Measurements from ENCODE around the gene IL2RA.

Gene IL2RA

GRCh38 chr10:6014241-6014761, 47.9 kb downstream of the IL2RA start:
- peak; percentile 6 for DNase-seq
- H3K27me3 ChIP-seq (ENCODE audit: insufficient read depth, low read depth, severe bottlenecking), result peaks cover 25% of the 10 kb centered on the region
- H3K27ac ChIP-seq, result no peak overlapping the region
- peak; percentile 41 for TF ChIP-seq CTCF (IDR thresholded peaks at IDR 0.05; ENCODE audit: low read depth, low read length)
- H3K36me3 ChIP-seq, result no peaks in the 10 kb centered on the region
- H3K4me3 ChIP-seq (ENCODE audit: low read depth, low read length), result no peak overlapping the region
- no peaks in the 10 kb centered on the region for H3K9me3 ChIP-seq (ENCODE audit: severe bottlenecking)

- H3K27ac ChIP-seq, result no peak overlapping the region
- no peaks in the 10 kb centered on the region for H3K9me3 ChIP-seq (ENCODE audit: severe bottlenecking)
- peaks cover 25% of the 10 kb centered on the region for H3K27me3 ChIP-seq (ENCODE audit: insufficient read depth, low read depth, severe bottlenecking)
- no peak overlapping the region for H3K4me3 ChIP-seq (ENCODE audit: low read depth, low read length)
- H3K36me3 ChIP-seq, result no peaks in the 10 kb centered on the region
- no peak for DNase-seq
- no peak for TF ChIP-seq CTCF (IDR thresholded peaks at IDR 0.05; ENCODE audit: low read depth, low read length)
Observed at GRCh38 chr10:6013413-6014192, 48.6 kb downstream of the IL2RA start.

- DNase-seq, result no peak
- Histone ChIP-seq H3K36me3 (no peaks in the 10 kb centered on the region), H3K27ac (no peak overlapping the region), H3K27me3 (ENCODE audit: insufficient read depth, low read depth, severe bottlenecking) (peaks cover 20% of the 10 kb centered on the region), H3K9me3 (ENCODE audit: severe bottlenecking) (no peaks in the 10 kb centered on the region), H3K4me3 (ENCODE audit: low read depth, low read length) (no peak overlapping the region)
- no peak for TF ChIP-seq CTCF (IDR thresholded peaks at IDR 0.05; ENCODE audit: low read depth, low read length)
Observed at GRCh38 chr10:6012121-6012905, 49.9 kb downstream of the IL2RA start.

- Histone ChIP-seq H3K9me3 (ENCODE audit: severe bottlenecking) (no peaks in the 10 kb centered on the region), H3K27me3 (ENCODE audit: insufficient read depth, low read depth, severe bottlenecking) (peaks cover 20% of the 10 kb centered on the region), H3K36me3 (no peaks in the 10 kb centered on the region), H3K27ac (no peak overlapping the region), H3K4me3 (ENCODE audit: low read depth, low read length) (no peak overlapping the region)
- TF ChIP-seq CTCF (IDR thresholded peaks at IDR 0.05; ENCODE audit: low read depth, low read length), result no peak
- no peak for DNase-seq
Observed at GRCh38 chr10:6011558-6011957, 50.6 kb downstream of the IL2RA start.

DNA sequence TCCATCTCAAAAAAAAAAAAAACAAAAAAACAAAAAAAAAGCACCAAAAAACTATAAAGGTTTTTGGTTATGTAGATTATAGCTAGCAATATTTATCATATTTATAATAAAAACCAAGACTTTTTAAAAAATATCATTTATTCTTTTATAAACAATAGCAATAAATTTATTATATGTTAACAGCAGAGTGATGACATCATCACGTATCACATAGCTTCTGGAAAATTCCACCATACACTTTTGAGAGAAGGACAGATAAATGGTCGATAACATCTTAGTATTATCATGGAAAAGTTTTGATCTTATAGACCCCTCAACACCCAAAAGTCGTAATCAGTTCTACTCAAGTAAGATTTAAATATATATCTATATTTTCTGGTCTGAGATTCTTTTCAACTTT, 51.6 kb downstream of the IL2RA start:
- no peaks in the 10 kb centered on the region for H3K9me3 ChIP-seq (ENCODE audit: severe bottlenecking)
- DNase-seq, result no peak
- H3K27ac ChIP-seq, result no peak overlapping the region

More for the DNA sequence above, 51.6 kb downstream of the IL2RA start:
- Histone ChIP-seq H3K27me3 (ENCODE audit: insufficient read depth, low read depth, severe bottlenecking) (peaks cover 20% of the 10 kb centered on the region), H3K36me3 (no peaks in the 10 kb centered on the region), H3K4me3 (ENCODE audit: low read depth, low read length) (no peak overlapping the region)
- TF ChIP-seq CTCF (IDR thresholded peaks at IDR 0.05; ENCODE audit: low read depth, low read length), result no peak
